Muscle layer of duodenum (tissue), 2 donors: ENCODE data around the gene FREM1.

ENCODE experiments used
- H3K27ac ChIP-seq: one replicate; pipeline ENCODE4 v1.7.0; 2013; ENCODE audit warnings: mild to moderate bottlenecking, low read length
- H3K27me3 ChIP-seq: one replicate; pipeline ENCODE4 v1.7.0; 2013; ENCODE audit warnings: low read depth, mild to moderate bottlenecking, control low read depth, low read length
- H3K36me3 ChIP-seq, 2 donors: one replicate each; pipeline ENCODE4 v1.7.0; 2013; ENCODE audit warnings: low read length in 2 of 2, control low read depth in 1 of 2, mild to moderate bottlenecking in 1 of 2; ENCODE audit not compliant: insufficient read depth in 2 of 2, control insufficient read depth in 1 of 2
- H3K4me1 ChIP-seq, 2 donors: one replicate each; pipeline ENCODE4 v1.7.0; 2013; ENCODE audit warnings: low read length in 2 of 2, mild to moderate bottlenecking in 2 of 2, control low read depth in 1 of 2, moderate library complexity in 1 of 2; ENCODE audit not compliant: insufficient read depth in 2 of 2, control insufficient read depth in 1 of 2
- H3K4me3 ChIP-seq, 2 donors: one replicate each; pipeline ENCODE4 v1.7.0; 2013; ENCODE audit warnings: low read length in 2 of 2, low read depth in 1 of 2, mild to moderate bottlenecking in 1 of 2
- H3K9me3 ChIP-seq, 2 donors: one replicate each; pipeline ENCODE4 v1.7.0; 2013; ENCODE audit warnings: low read length in 2 of 2, control low read depth in 1 of 2, mild to moderate bottlenecking in 1 of 2; ENCODE audit not compliant: control insufficient read depth in 1 of 2
- donor health status: healthy.

FREM1 gene

GRCh38 chr9:14692470-14693250 is 217.6 kb downstream of the FREM1 start:
- no peaks in the 10 kb centered on the region for H3K27me3 ChIP-seq
- peak overlapping the region; percentile 55 to 84 for H3K4me3 ChIP-seq
- no peak overlapping the region for H3K27ac ChIP-seq

GRCh38 chr9:14690948-14691730 is 219.1 kb downstream of the FREM1 start:
- H3K4me1 ChIP-seq, result peaks cover 0 to 17% of the 10 kb centered on the region in 2 donors
- H3K36me3 ChIP-seq, result peaks cover 4 to 19% of the 10 kb centered on the region in 2 donors
- H3K27ac ChIP-seq, result no peak overlapping the region
- H3K9me3 ChIP-seq, result no peaks in the 10 kb centered on the region
- H3K4me3 ChIP-seq, result no peak overlapping the region
- no peaks in the 10 kb centered on the region for H3K27me3 ChIP-seq

More at GRCh38 chr9:14692470-14693250, 217.6 kb downstream of the FREM1 start:
- Histone ChIP-seq H3K36me3 (peaks cover 4 to 14% of the 10 kb centered on the region in 2 donors), H3K4me1 (peaks cover 0 to 17% of the 10 kb centered on the region in 2 donors), H3K9me3 (no peaks in the 10 kb centered on the region)

GRCh38 chr9:14687042-14687719 is 223.0 kb downstream of the FREM1 start:
- Histone ChIP-seq H3K9me3 (no peaks in the 10 kb centered on the region), H3K27me3 (no peaks in the 10 kb centered on the region), H3K36me3 (peaks cover 4 to 19% of the 10 kb centered on the region in 2 donors), H3K27ac (no peak overlapping the region), H3K4me3 (no peak overlapping the region), H3K4me1 (peaks cover 0 to 6% of the 10 kb centered on the region in 2 donors)

GRCh38 chr9:14686168-14686567 is 224.1 kb downstream of the FREM1 start:
- Histone ChIP-seq H3K4me1 (peaks cover 0 to 4% of the 10 kb centered on the region in 2 donors), H3K9me3 (no peaks in the 10 kb centered on the region), H3K36me3 (peaks cover 4 to 19% of the 10 kb centered on the region in 2 donors), H3K27me3 (no peaks in the 10 kb centered on the region), H3K27ac (no peak overlapping the region), H3K4me3 (no peak overlapping the region)
